HL-60/S4 treated with phorbol 12-myristate 13-acetate at 8.2 ng/mL for 4 days and 3 days (cell line): ENCODE results near the gene HOXB3.

Source experiments
- in situ Hi-C: fragments of 300-500 bp; cut with MboI; formaldehyde crosslinking; loops from 2 replicates; pipeline ENCODE4 v1.15.0; 2022; ENCODE audit warnings: low sequenced_read_pairs

Gene HOXB3

DNA sequence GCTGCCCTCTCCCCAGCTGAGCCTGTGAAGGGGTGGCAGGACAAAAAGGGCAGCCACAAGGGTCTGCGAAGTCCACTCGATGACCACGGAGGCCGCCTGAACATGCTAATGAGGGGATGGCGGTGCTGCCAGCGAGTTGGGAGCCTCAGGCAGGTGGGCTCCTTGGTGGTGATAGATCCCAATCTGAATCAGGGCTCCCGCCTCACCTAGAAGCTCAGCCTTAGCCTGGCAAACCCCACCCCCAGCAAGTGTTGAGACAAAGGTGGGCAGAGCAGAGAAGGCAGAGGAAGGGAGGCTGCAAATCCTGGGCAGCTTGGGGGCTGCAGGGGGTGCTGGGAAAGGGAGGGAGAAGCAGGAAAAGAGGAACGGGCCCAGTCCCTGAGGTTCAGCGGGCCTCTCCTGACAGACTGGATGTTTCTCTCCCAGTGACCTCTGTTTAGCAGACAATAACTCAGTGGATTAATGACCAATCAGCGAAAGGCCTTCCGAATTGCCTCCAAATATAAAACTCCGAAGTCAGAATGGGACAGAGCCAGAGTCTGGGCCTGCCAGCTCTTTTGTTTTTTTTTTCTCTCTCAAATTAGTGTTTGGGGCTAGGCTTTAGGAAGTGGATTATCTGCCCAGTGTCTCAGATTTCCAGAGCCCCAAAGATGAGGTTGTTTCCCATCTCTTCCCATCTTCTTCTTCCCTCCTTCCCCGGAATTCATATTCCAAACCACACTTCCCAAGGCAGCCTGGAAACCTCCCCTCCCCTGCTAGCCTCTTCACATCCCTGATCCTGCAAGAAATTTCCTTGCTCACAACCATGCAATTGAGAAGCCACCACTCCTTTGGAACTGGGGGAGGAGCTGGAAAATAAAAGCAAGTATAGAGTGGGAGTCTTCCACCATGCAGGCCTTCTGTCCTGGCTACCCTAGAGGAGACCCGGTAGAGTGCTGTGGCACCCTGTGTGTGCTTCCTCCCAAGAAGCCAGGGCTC, 29.9 kb downstream of the HOXB3 start:
- in situ Hi-C loops = no loop called here

DNA sequence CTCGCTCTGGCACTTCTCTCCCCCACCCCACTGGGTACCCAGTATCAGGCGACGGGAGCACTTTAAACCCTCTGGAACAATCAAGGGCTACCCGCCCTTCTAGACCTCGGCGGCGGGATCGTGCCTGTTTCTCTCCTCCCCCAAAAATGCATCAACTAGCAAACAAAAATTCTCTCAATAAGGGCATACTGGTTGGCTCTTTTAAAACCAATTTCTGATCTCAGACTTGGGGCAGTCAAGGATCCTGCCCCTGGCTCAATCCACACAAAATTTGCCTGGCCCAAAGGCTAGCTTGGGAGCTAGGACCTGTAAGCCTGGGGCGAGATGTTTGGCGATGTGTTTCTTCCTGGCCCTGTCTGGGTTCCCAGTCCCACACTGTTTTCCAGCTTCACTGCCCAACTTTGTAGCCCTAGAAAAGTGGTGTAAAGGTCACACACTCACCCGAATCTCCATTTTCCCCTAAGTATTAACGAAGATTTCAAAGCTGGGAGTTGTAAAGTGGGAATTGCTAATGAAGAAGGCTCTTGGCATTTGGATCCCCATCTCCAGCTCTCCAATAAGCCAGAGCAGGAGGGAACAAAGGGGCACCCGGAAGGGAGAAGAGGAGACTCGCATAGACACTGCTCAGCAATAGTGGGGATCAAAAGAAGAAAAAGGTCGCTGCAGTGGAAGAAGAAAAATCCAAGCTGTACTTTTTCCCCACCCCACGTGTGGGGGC, 30.8 kb downstream of the HOXB3 start:
- in situ Hi-C loops = no loop called here

DNA sequence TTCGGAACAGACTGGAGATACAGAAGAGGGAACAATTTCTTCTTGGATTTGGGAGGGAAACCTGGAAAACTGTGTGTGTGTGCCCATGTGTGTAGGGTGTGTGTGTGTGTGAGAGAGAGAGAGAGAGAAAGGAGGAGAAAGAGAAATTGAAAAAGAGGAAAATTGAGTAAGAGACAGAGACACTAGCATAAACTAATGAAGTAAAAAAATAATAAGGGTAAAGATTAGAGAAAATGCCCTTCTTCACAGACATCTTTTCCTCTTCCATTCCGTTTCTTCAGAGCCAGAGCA, 31.3 kb downstream of the HOXB3 start:
- in situ Hi-C loops = no loop called here

DNA sequence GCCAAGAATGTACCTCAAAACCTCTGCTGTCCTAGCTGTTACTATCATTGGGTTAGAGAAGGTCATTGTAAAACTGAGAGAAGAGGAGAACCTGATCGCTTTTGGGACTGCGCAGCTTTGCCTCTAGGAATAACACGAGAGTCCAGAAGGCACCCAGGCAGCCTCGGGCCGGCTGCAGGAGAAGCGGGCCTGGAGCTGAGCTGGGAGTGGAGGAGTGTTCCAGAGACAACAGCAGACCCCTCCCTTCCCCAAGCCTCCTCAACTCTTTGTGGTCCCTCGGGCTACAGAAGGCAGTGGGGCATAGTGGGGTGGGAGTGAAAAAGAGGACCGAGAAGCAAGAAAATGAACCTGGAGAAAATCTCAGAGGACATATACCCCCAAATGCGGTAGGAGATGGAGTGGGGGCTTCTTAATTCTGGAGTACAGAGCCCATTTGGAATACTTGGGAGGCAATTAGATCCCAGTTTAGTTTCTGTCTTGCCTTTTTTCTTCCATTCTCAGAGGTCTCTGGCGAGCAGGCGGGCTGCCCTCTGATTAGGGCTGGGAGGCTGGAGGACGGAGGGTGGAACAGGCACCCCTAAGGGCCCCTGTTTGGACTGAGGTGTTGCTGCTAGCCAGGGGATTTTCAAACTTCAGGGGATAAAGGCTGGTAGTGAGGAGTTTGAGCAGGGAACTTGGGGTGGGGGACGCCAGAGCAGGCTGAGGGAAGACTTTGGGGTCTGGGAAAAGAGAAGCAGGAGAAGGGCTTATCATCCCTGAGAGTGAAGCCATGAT, 31.8 kb downstream of the HOXB3 start:
- in situ Hi-C loops = no loop called here

DNA sequence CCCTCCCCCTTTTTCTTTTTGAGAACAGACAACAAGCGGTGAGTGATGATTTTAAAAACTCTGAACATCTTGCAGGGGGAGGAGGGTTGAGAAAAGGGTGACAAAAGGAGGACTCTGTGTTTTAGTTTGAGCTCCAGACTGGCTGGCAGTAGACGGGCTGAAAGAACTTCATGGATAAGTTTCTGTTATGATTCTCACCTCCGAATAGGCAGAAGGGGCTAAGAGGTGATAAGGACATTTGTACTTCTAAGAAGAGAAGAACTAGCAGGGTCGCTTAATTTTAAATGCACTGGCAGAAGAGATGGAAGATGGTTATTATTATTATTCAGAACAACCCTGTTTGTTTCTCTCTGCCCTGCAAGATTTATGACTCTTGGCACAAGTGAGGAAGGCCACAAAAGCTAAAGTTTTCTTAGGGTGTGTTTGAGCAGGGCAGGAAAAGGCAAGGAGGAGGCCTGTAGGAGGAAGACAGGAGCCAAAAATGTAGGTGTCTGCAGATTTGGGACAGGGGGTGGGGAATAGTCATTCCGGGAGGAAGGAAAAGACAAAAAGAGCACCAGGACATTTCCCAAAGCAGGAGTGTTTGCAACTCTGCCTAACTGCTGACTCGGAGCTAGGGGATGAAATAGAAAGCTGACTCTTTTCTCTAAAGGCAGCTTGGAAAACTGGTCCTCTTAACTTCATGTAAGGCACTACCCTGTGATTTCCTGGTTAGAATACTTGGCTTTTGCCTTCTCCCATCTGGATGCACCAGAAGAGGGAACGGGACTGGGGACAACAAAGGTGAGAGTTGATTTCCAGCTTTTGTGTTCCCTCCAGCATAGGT, 33.3 kb downstream of the HOXB3 start:
- in situ Hi-C loops = no loop called here

DNA sequence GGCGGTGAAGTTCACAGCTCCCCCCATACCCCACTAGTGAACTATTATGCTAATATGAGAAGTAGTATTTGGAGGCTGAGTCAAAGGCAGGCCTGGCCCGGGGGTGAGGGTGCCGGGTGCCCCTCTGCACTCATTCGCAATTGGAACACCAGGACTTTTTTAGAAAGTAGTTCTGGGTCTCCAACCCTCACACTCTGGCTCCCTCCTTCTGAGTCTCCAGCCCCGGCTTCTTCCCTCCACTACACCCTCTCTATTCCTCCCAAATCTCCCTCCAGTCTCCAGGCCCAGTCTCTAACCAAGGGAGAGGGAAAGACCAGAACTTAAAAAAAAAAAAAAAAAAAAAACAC, 33.8 kb downstream of the HOXB3 start:
- in situ Hi-C loops = no loop called here

DNA sequence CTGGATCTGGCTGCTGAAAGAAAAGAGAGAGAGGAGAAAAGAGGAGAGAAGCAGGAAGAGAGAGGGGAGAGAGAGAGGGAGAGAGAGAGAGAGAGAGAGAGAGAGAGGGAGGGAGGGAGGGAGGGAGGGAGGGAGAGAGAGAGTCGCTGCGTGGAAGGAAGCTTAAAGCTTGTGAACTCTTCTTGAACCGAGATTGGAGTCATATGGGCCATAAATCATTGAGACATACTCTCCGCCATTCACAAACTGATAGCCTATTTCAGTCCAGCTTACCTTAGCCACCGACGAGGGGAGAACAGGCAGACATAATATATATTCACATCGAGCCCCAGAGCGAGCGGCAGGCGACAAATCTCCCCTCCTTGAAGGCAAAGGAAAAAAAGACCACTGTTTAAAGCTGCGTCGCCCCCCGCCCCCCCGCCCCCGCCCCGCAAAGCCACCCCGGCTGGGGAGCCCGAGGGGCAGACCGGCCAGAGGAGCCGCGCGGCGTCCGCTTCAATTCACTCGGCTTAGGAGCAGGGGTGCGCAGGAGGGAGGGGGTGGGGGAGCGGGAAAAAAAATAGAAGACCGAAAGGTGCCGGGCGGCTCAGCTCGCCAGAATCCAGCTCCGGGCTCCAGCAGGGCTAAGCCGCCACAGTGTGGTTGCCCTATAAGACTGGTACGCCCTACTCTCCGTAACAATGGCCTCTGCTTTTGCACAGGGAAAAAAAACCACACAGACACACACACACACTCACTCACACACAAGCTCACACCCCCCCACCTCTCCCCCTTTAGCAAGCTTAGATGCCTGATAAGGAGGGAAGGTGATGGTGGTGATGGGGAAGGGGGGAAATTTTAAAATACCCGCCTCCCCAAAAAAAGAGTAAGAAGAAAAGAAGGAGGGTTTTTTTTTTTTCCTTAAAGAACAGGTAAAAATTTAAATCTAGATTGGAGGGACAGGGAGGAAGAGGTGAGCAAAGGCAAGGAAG, 34.5 kb downstream of the HOXB3 start:
- in situ Hi-C loops = no loop called here

DNA sequence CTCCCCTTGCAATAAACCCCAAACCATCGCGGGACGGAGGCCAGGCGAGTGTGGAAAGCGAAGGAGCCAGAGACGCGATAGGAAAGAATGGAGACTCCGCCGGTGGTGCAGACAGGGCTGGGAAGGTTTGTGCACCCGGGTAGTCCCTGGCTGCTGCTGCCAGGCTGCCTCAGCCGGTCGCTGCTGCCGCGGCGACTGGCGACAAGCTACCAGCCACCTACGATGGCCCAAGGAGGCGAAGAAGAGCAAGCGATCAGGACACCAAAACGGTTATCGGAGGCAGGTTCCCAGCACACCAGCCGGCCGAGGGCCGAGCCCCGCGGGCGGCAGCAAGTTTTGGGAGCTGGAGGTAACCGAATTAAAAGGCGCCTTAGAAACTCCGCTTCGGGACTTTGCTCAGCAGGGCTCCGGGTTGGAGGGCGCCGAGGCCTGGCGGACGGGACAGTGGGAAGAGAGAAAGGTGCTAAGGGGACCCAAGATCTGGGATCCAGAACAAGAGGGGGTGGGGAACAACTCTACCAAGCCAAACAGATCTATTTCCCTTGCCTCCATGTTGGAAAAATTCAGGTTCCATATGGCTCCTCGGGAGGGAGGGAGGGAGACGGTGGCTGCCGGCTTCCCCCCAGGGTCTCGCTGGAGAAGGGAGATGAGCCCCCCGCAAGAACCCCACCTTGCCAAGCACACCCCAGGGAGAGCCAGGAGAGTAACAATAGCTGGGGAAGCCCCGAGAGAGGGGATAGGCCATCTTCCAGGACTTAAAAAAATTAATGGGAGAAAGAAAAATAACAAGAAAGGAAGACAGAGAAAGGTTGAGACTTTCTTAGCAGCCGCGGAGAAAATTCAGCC, 35.4 kb downstream of the HOXB3 start:
- in situ Hi-C loops = no loop called here

DNA sequence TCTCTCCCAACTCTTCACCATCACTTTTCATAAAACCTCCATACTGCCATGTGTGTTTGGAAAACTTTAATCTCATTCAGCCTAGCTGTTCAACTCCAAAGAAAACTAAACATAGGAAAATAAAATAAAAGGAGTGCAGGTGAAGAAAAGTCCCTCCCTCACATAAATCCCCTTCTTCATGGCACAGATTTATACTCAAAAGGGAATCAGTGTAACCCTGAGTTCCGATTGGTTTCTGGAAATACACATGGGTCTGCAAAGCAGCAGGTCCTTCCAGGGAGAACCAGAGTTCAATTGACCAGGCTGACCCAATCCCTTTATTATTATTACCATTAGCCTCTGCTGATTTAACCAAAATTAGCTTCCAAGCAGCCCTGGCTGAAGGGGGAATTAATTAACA, 36.2 kb downstream of the HOXB3 start:
- in situ Hi-C loops = no loop called here

DNA sequence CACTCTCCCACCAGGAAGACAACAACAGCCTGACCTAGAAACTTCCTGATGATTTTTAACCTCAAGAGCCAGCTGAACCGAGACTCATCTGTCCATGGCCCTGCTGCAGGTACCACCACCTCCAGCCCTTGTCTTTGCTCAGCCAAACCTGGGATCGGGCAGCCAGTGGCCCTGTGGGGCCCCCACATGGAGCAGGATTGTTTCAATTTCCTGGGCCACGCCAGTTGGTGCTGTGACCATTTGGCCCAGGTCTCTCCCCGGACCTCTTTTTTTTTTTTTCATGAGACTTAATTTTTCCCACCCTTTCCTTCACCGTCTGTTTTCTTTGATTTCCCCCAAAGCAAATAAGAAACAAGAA, 36.9 kb downstream of the HOXB3 start:
- in situ Hi-C loops = no loop called here

DNA sequence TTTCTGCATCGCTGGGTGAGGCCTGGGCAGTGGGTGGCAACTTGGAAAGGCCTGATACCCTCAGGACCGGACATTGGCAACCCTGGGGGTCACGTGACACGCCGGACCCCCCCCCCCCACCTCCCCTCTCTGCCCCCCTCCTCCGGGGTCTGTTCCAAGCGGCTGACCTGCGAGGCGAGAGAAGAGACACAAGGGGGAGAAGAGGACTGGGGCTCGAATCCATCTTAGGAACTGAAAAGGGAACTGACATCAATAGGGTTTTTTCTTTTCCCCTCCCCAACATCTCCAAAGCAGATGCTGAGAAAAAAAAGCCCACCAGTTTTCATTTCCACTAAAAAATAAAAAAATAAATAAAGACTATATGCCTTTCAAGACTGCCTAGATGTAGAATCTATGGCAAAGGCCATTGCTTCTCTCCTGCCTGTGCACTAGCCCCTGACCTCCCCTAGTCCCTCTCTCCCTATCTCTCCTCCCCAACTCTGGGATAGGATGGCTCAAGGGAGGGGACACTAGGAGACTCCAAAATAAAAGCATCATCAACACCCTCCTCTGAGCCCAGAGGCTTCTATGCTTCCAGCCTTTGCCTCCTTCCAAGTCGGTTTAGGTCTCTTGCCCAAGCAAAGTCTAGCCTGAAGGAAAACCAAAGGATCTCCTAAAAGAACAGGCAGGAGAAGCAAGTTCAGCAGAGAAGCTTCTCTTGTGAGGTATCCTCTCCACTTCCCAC, 37.4 kb downstream of the HOXB3 start:
- in situ Hi-C loops = no loop called here

DNA sequence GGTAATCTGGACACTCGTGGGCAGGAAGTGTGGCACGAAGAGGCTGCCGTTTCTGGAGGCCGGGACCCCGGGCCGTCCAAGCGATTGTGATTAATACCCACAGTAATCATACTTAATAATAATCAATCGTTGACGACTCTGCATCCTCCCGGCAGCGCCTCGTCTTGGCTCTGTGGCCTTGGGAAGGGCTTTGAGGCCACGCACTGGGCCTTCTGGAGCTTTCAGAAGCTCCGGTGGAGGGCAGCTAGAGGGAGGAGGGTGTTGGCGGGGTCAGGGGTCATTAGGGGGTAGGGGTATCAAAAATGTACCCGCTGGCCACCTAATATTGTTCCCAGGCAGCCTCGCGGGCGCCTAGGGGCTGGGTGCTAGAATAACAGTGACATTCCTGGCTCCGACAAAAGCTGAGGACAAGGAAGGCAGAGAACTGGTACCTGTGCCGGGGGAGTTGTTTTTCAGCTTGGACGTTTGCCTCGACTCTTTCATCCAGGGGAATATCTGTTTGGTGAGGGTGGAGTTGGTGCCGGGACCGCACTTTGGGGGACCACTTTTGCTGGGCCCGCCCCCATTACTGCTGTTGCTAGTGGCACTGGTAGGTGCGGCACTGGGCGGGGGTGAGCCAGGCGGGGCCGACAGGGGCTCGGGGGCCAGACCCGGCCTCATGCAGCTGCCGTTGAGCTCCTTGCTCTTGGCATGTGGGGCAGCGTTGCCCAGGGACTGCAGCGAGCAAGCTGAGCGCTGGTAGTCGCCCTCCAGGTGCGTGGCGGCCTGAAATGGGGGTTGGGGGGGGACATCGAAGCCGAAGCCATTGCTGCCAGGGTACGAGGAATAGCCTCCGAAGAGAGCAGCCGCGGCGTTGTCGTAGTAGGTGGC, 38.2 kb downstream of the HOXB3 start:
- in situ Hi-C loops = no loop called here

DNA sequence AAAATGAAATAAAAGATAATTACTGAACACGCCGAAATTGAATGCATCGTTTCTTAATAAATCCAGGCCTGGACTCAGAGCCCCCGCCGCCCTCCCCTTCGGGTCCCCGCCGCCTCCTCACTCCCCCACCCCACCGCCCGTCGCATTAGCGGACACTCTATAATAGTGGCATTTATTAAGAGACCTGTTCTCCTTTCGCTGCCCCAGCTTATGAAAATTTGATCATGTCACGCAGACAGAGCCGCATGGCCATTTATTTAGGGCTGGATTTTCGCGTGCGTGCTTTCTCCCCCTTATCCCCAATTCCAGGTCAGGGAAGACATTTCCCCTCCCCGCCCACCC, 38.9 kb downstream of the HOXB3 start:
- in situ Hi-C loops = no loop called here

DNA sequence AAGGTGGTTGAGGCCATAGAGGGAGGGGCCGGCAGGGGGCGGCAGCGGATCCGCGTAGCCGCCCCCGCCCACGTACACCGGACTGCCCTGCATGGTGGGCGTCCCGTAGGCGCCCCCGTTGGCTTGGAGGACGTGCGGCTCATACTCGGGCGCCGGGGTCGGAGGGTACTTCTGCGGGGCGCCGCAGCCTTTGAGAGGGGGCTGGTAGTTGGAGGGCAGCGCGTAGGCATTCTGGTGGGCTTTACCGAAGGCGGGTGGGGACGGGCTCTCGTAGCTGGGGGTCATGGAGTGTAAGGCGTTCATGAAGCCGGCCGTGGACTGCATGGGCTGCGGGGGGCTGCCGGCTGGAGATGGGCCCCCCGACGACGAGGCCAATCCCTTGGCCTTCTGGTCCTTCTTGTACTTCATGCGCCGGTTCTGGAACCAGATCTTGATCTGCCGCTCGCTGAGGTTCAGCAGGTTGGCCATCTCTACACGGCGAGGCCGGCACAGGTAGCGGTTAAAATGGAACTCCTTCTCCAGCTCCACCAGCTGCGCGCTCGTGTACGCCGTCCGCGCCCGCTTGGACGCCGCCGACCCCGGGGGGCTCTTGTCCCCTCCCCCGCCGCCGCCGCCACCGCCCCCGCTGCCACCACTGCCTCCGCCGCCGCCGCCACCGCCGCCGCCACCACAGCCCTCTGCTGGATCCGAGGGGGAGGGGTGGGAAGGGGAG, 39.4 kb downstream of the HOXB3 start:
- in situ Hi-C loops = no loop called here

DNA sequence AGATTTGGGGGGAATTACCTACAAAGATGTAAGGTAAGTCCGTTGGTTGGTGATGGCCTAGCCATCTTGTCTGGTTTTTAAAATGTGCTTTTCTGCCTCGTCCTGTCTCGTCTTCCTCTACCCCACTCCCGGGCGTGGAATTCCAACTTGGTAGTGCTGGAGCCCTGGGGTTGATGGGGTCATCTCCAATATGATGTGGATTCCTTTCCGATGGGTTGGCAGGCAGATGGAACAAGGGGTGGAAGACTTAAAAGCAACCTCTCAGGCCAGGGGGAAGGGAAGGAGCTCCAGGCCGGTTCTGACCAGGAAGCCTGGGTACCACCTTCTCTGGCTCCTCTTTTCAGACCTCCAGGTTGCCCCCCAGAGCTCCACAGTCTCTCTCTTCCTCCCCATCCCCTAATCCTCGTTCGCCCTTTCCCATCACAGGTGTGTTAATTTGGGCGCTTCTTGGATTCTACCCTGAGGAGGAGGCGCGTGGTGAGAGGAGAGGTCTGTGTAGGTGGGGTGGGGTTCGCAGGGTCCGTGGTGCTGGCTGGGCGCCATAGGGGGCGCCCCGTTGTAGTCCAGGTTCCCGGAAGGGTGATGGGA, 40.0 kb downstream of the HOXB3 start:
- in situ Hi-C loops = no loop called here

DNA sequence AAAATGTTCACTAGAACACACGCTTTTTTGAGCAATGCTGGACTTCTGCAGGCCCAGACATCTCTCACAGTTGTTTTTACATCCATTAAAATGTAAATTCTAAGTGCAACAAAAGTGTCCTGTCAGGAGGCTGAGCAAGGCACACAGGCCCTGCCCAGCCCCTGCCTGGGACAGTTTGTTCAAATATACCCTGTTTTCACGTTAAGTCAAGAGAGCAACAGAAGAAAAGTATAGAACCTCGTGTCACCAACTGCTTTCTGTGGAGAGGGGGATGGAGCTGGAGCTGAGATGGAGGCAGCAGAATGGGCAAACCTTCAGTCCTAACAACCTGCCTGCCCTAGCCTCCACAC, 40.8 kb downstream of the HOXB3 start:
- in situ Hi-C loops = no loop called here
